Measurements from ENCODE around the gene SRR. TPM values are rescaled to one million over a fixed set of nuclear protein-coding genes. Genes with fewer than 3 reads are reported as not detected.

Gene SRR
- total RNA-seq, 1 donor from 2014 or later = 16.3 TPM

DNA sequence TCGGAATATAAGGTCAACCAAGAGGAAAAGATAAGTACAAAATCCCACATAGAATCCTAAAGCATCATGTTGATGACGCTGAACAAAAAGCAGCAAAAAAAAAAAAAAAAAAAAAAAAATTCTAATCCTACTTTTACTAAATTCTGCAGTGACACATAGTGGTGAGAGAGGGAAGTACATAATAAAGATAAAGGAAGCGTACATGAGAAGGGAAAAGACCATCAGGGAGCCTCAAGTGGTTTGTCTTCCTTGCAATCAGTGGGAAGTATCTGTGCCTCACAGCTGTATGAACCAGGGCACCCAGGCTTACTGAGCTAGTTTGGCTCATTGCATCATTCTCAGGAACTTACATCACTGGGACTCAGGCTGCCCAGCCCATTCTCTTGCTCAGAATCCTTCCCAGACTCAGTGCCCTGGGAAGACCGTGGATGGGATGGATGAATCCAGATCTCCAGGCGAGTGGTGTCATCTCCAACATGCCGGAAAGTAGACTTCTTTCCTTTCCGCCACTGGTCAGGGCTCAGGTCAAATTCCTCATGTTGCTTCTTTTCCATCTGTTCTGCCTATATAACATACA is 21.4 kb upstream of the SRR start:
- Mint-ChIP-seq H3K36me3 (ENCODE audit: unreplicated experiment) (peaks cover 33% of the 10 kb centered on the region), H3K4me1 (ENCODE audit: unreplicated experiment) (peaks cover 2% of the 10 kb centered on the region), H3K9me3 (ENCODE audit: unreplicated experiment) (no peaks in the 10 kb centered on the region), H3K27ac (ENCODE audit: unreplicated experiment) (peak overlapping the region; percentile 65), H3K4me3 (ENCODE audit: unreplicated experiment) (no peak overlapping the region), H3K27me3 (ENCODE audit: unreplicated experiment) (no peaks in the 10 kb centered on the region)
- no peak for DNase-seq (ENCODE audit: extremely low spot score, unreplicated experiment)
- TF ChIP-seq, protein P1, sequence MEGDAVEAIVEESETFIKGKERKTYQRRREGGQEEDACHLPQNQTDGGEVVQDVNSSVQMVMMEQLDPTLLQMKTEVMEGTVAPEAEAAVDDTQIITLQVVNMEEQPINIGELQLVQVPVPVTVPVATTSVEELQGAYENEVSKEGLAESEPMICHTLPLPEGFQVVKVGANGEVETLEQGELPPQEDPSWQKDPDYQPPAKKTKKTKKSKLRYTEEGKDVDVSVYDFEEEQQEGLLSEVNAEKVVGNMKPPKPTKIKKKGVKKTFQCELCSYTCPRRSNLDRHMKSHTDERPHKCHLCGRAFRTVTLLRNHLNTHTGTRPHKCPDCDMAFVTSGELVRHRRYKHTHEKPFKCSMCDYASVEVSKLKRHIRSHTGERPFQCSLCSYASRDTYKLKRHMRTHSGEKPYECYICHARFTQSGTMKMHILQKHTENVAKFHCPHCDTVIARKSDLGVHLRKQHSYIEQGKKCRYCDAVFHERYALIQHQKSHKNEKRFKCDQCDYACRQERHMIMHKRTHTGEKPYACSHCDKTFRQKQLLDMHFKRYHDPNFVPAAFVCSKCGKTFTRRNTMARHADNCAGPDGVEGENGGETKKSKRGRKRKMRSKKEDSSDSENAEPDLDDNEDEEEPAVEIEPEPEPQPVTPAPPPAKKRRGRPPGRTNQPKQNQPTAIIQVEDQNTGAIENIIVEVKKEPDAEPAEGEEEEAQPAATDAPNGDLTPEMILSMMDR (IDR thresholded peaks at IDR 0.05) = peak; percentile 65

DNA sequence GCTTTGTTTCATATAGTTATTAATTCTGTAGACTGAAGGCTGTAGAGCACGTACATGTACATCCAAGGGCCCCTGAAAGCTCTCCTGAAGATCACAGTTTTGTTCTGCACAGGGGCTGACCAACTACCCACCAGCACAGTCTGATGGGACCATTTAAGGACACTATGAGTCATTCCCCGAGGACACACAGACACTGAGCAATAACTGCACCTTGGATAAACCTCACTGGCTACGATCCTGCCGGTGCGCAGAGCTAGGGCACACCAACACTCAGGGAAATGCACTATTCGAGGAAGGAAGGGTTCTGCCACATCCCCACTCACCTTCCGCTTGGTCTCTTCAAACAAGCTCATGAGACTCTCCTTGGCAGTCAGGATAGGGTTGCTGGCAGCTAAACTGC is 20.4 kb upstream of the SRR start:
- TF ChIP-seq, protein P1 (IDR thresholded peaks at IDR 0.05) = no peak
- Mint-ChIP-seq H3K9me3 (ENCODE audit: unreplicated experiment) (no peaks in the 10 kb centered on the region), H3K27ac (ENCODE audit: unreplicated experiment) (no peak overlapping the region), H3K4me3 (ENCODE audit: unreplicated experiment) (no peak overlapping the region), H3K4me1 (ENCODE audit: unreplicated experiment) (peaks cover 2% of the 10 kb centered on the region), H3K27me3 (ENCODE audit: unreplicated experiment) (no peaks in the 10 kb centered on the region), H3K36me3 (ENCODE audit: unreplicated experiment) (peaks cover 37% of the 10 kb centered on the region)
- DNase-seq (ENCODE audit: extremely low spot score, unreplicated experiment) = no peak

DNA sequence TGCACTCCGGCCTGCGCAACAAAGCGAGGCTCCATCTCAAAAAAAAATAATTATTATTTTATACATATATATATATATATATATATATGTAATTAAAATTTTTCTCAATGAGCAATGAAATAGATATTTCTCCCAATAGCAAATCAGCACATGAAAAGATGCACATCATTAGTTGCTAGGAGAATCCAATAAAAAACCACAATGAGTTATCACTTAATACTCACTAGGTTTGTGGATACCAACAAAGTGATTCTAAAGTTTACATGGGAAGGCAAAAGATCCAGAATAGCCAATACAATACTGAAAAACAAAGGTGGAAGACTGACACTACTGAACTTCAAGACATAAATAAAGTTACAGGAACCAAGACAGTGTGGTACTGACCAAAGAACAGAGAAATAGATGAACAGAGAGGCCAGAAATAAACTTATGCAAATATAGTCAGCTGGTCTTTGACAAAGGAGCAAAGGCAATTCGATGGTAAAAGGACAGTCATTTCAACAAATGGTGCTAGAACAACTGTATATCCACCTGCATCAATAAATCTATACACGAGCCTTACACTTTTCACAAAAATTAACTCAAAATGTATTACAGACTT is 13.8 kb upstream of the SRR start:
- Mint-ChIP-seq H3K36me3 (ENCODE audit: unreplicated experiment) (peaks cover 23% of the 10 kb centered on the region), H3K9me3 (ENCODE audit: unreplicated experiment) (no peaks in the 10 kb centered on the region), H3K27me3 (ENCODE audit: unreplicated experiment) (no peaks in the 10 kb centered on the region), H3K4me1 (ENCODE audit: unreplicated experiment) (peaks cover 2% of the 10 kb centered on the region), H3K4me3 (ENCODE audit: unreplicated experiment) (no peak overlapping the region), H3K27ac (ENCODE audit: unreplicated experiment) (no peak overlapping the region)
- no peak for DNase-seq (ENCODE audit: extremely low spot score, unreplicated experiment)
- TF ChIP-seq, protein P1 (IDR thresholded peaks at IDR 0.05) = no peak

DNA sequence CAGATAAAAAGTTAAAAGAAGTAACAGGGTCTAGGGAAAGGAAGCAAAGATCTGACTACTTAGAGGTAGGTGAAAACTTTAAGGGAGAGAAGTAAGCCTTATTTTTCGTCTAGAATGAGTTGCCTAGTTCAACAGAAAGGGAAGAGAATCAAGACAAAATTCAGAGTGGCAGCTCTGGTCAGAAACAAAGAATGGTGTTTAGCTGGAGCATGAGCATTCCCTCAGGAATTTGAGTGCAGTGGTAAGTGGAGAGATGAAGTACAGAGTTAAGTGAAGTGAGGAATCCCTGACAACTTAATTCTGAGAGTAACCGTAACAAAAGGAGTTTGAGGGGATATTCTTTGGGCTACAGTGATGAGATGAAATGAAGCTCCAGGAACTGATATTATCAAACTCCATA is 11.7 kb upstream of the SRR start:
- Mint-ChIP-seq H3K9me3 (ENCODE audit: unreplicated experiment) (no peaks in the 10 kb centered on the region), H3K36me3 (ENCODE audit: unreplicated experiment) (peaks cover 42% of the 10 kb centered on the region), H3K4me3 (ENCODE audit: unreplicated experiment) (no peak overlapping the region), H3K4me1 (ENCODE audit: unreplicated experiment) (peaks cover 4% of the 10 kb centered on the region), H3K27me3 (ENCODE audit: unreplicated experiment) (no peaks in the 10 kb centered on the region), H3K27ac (ENCODE audit: unreplicated experiment) (no peak overlapping the region)
- DNase-seq (ENCODE audit: extremely low spot score, unreplicated experiment) = no peak
- TF ChIP-seq, protein P1 (IDR thresholded peaks at IDR 0.05) = no peak

DNA sequence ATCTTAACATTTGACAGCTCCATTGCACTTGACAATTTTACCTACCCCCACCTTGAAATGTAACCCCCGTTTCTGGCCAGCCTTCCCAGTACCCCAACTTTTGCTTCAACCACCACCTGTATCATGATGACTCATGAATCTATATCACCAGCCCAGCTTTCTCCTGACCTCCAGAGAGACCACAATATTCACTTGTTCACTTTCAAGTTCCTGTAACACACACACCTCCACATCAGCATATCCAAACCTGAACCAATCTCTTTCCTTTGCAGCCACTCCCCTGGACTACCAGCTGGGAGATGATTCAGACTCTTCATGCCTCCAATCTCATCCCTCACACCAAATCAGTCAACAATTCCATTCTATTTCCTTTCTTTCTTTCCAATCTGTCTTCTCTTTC is 8.2 kb upstream of the SRR start:
- Mint-ChIP-seq H3K27ac (ENCODE audit: unreplicated experiment) (no peak overlapping the region), H3K27me3 (ENCODE audit: unreplicated experiment) (no peaks in the 10 kb centered on the region), H3K4me3 (ENCODE audit: unreplicated experiment) (no peak overlapping the region), H3K36me3 (ENCODE audit: unreplicated experiment) (peaks cover 56% of the 10 kb centered on the region), H3K4me1 (ENCODE audit: unreplicated experiment) (peaks cover 7% of the 10 kb centered on the region), H3K9me3 (ENCODE audit: unreplicated experiment) (no peaks in the 10 kb centered on the region)
- DNase-seq (ENCODE audit: extremely low spot score, unreplicated experiment) = no peak
- TF ChIP-seq, protein P1 (IDR thresholded peaks at IDR 0.05) = no peak
